ENCODE data around the gene BAIAP2L2. TPM values are rescaled to one million over a fixed set of nuclear protein-coding genes. Genes with fewer than 3 reads are reported as not detected.
"Not testable (repeated sequence)": the region's sequence is repeated elsewhere in the genome, so short reads cannot be mapped to it uniquely, and the experiment has no call there.

BAIAP2L2 gene
- total RNA-seq, 2 donors from 2014 or later, result 0.66 to 4.4 TPM

GRCh38 chr22:38080474-38080849 lies 30.0 kb downstream of the BAIAP2L2 start:
- no peak for DNase-seq
- TF ChIP-seq POLR2A (IDR thresholded peaks at IDR 0.05) (no peak), CTCF (IDR thresholded peaks at IDR 0.05) (no peak)
- H3K27ac ChIP-seq, result no peak overlapping the region
- WGBS, 2 donors, result 81 to 87% methylated on average over 5 to 9 of the region's 11 CpGs
- intact Hi-C loops (cut with DNase I), result no loop called here
- no peak overlapping the region for H3K4me3 ChIP-seq
- H3K4me1 ChIP-seq, result peaks cover 23% of the 10 kb centered on the region
- no peak for ATAC-seq
- peaks cover 0 to 14% of the 10 kb centered on the region in 2 donors for H3K27me3 ChIP-seq
- no peaks in the 10 kb centered on the region for H3K36me3 ChIP-seq (replicated peaks in 1 of 2; ENCODE audit: insufficient read depth in 1 of 2, low read depth in 2 of 2)
- H3K9me3 ChIP-seq, result no peaks in the 10 kb centered on the region

GRCh38 chr22:38079804-38080203 lies 30.7 kb downstream of the BAIAP2L2 start:
- no peaks in the 10 kb centered on the region for H3K36me3 ChIP-seq (replicated peaks in 1 of 2; ENCODE audit: insufficient read depth in 1 of 2, low read depth in 2 of 2)
- DNase-seq, result no peak
- intact Hi-C loops (cut with DNase I), result no loop called here

GRCh38 chr22:38079208-38079607 lies 31.3 kb downstream of the BAIAP2L2 start:
- DNase-seq; H3K27ac ChIP-seq; ATAC-seq; H3K36me3 ChIP-seq (replicated peaks in 1 of 2; ENCODE audit: insufficient read depth in 1 of 2, low read depth in 2 of 2); H3K4me3 ChIP-seq; intact Hi-C loops (cut with DNase I); H3K9me3 ChIP-seq: not testable (repeated sequence)
- 92 to 100% methylated on average over 2 of the region's 2 CpGs for WGBS, 2 donors
- peaks cover 23% of the 10 kb centered on the region for H3K4me1 ChIP-seq
- H3K27me3 ChIP-seq, result peaks cover 0 to 14% of the 10 kb centered on the region in 2 donors

More at GRCh38 chr22:38079804-38080203, 30.7 kb downstream of the BAIAP2L2 start:
- WGBS, 2 donors, result 76 to 92% methylated on average over 5 to 7 of the region's 7 CpGs
- no peak for ATAC-seq
- H3K9me3 ChIP-seq, result no peaks in the 10 kb centered on the region
- TF ChIP-seq CTCF (IDR thresholded peaks at IDR 0.05), result no peak
- TF ChIP-seq POLR2A (IDR thresholded peaks at IDR 0.05), result no peak
- H3K27ac ChIP-seq, result no peak overlapping the region
- peaks cover 0 to 14% of the 10 kb centered on the region in 2 donors for H3K27me3 ChIP-seq
- H3K4me3 ChIP-seq, result no peak overlapping the region
- H3K4me1 ChIP-seq, result peaks cover 23% of the 10 kb centered on the region

GRCh38 chr22:38078046-38078840 lies 32.2 kb downstream of the BAIAP2L2 start:
- TF ChIP-seq CTCF (IDR thresholded peaks at IDR 0.05), result no peak
- no peak for TF ChIP-seq POLR2A (IDR thresholded peaks at IDR 0.05)
- Histone ChIP-seq H3K9me3 (no peaks in the 10 kb centered on the region), H3K27ac (no peak overlapping the region), H3K27me3 (peaks cover 0 to 14% of the 10 kb centered on the region in 2 donors), H3K4me1 (peaks cover 23% of the 10 kb centered on the region), H3K4me3 (no peak overlapping the region), H3K36me3 (replicated peaks in 1 of 2; ENCODE audit: insufficient read depth in 1 of 2, low read depth in 2 of 2) (peaks cover 0 to 3% of the 10 kb centered on the region in 2 donors)
- intact Hi-C loops (cut with DNase I), result no loop called here
- DNase-seq, result no peak
- WGBS, 2 donors, result 81 to 100% methylated on average over 1 to 22 of the region's 22 CpGs
- no peak for ATAC-seq

GRCh38 chr22:38077595-38077994 lies 32.9 kb downstream of the BAIAP2L2 start:
- intact Hi-C loops (cut with DNase I), result no loop called here
- Histone ChIP-seq H3K9me3 (no peaks in the 10 kb centered on the region), H3K27ac (no peak overlapping the region), H3K27me3 (peaks cover 0 to 13% of the 10 kb centered on the region in 2 donors), H3K36me3 (replicated peaks in 1 of 2; ENCODE audit: insufficient read depth in 1 of 2, low read depth in 2 of 2) (peaks cover 0 to 10% of the 10 kb centered on the region in 2 donors), H3K4me1 (peaks cover 22% of the 10 kb centered on the region), H3K4me3 (no peak overlapping the region)
- TF ChIP-seq CTCF (IDR thresholded peaks at IDR 0.05) (no peak), POLR2A (IDR thresholded peaks at IDR 0.05) (no peak)
- no peak for DNase-seq
- 61 to 100% methylated on average over 2 to 12 of the region's 14 CpGs for WGBS, 2 donors
- no peak for ATAC-seq

Data from body of pancreas (tissue), 4 donors.